NCI-H2081 treated with DMSO at 0.1 percent for 48 hours (cell line): ENCODE measurements around the gene GJB4.
"Not testable (repeated sequence)": the region's sequence is repeated elsewhere in the genome, so short reads cannot be mapped to it uniquely, and the experiment has no call there.

ENCODE experiments used
- DNase-seq: peaks from one replicate; lab custom pipeline; 2025; lab: John Stamatoyannopoulos, UW

GJB4 gene

GRCh38 chr1:34800214-34800613, 40.7 kb downstream of the GJB4 start:
- DNase-seq, result no peak

GRCh38 chr1:34803770-34804169, 44.2 kb downstream of the GJB4 start:
- no peak for DNase-seq

GRCh38 chr1:34806396-34806795, 46.9 kb downstream of the GJB4 start:
- DNase-seq, result no peak

GRCh38 chr1:34808051-34808810, 48.7 kb downstream of the GJB4 start:
- no peak for DNase-seq

GRCh38 chr1:34810781-34811180, 51.2 kb downstream of the GJB4 start:
- DNase-seq, result not testable (repeated sequence)
